IMR-90 (cell line): ENCODE measurements around the gene PAPLN. TPM values are rescaled to one million over a fixed set of nuclear protein-coding genes. Genes with fewer than 3 reads are reported as not detected.
A peak's percentile ranks its signal among the peaks of the same experiment; 100 is the strongest.

Source experiments
- ATAC-seq: fragments of 200-7000 bp; cut with Tn5 transposase; 2 replicates; pipeline ENCODE4 v1.9.1; 2020; ENCODE audit warnings: low read depth, mild to moderate bottlenecking, moderate library complexity
- BruUV-seq: library from RNA; stranded (reverse); fragments of 400-500 nt; replicated peaks from 2 replicates; lab custom pipeline; 2021; lab: Mats Ljungman, UMichigan
- CTCF ChIA-PET: fragments of 300-600 bp; formaldehyde crosslinking; extraction: SDS; loops from one replicate; lab custom pipeline; 2021; ENCODE audit warnings: antibody characterized with exemption; lab: Yijun Ruan, JAX
- POLR2A ChIA-PET: fragments of 300-600 bp; sonication (Branson Sonifier 250); formaldehyde crosslinking; loops from one replicate; lab custom pipeline; 2022; ENCODE audit warnings: antibody characterized with exemption; ENCODE audit not compliant: unreplicated experiment; lab: Charles Lee
- DNase-seq: peaks from one replicate; pipeline ENCODE4 v3.0.0; 2013
- H2AFZ ChIP-seq: replicated peaks from 2 replicates; pipeline ENCODE3; 2013; ENCODE audit warnings: low read length, mild to moderate bottlenecking; ENCODE audit not compliant: poor library complexity
- H2AK5ac ChIP-seq: 2 replicates; pipeline ENCODE4 v1.6.1; 2013; ENCODE audit warnings: low read depth, low read length, inconsistent platforms
- H2AK9ac ChIP-seq: replicated peaks from 2 replicates; pipeline ENCODE3; 2013; ENCODE audit warnings: mild to moderate bottlenecking, low read depth, low read length, moderate library complexity; ENCODE audit not compliant: poor library complexity
- H2BK120ac ChIP-seq: 2 replicates; pipeline ENCODE4 v1.6.1; 2013; ENCODE audit warnings: low read depth, low read length, inconsistent platforms
- H2BK15ac ChIP-seq: 3 replicates; pipeline ENCODE4 v1.6.1; 2013; ENCODE audit warnings: low read depth, low read length, inconsistent platforms
- H2BK20ac ChIP-seq: 2 replicates; pipeline ENCODE4 v1.6.1; 2013; ENCODE audit warnings: low read depth, mild to moderate bottlenecking, inconsistent platforms, low read length, moderate library complexity
- H2BK5ac ChIP-seq: 2 replicates; pipeline ENCODE4 v1.6.1; 2013; ENCODE audit warnings: mild to moderate bottlenecking, low read depth, low read length, inconsistent platforms; ENCODE audit not compliant: poor library complexity, severe bottlenecking
- H3K14ac ChIP-seq: replicated peaks from 2 replicates; pipeline ENCODE4 v1.6.1; 2013; ENCODE audit warnings: low read depth, low read length, inconsistent platforms
- H3K18ac ChIP-seq: 2 replicates; pipeline ENCODE4 v1.6.1; 2013; ENCODE audit warnings: low read depth, low read length, control low read depth
- H3K23ac ChIP-seq: 2 replicates; pipeline ENCODE4 v1.6.1; 2013; ENCODE audit warnings: low read depth, low read length, inconsistent platforms
- H3K27ac ChIP-seq: 2 replicates; pipeline ENCODE4 v1.5.1; 2013; ENCODE audit warnings: mild to moderate bottlenecking, control low read depth, low read length; ENCODE audit not compliant: insufficient read depth
- H3K27me3 ChIP-seq: 2 replicates; pipeline ENCODE4 v1.6.1; 2013; ENCODE audit warnings: low read length; ENCODE audit not compliant: control insufficient read depth, insufficient read depth
- H3K36me3 ChIP-seq: 2 replicates; pipeline ENCODE4 v1.6.1; 2013; ENCODE audit warnings: low read length, mixed read lengths; ENCODE audit not compliant: control insufficient read depth, insufficient read depth
- H3K4ac ChIP-seq: 2 replicates; pipeline ENCODE4 v1.6.1; 2013; ENCODE audit warnings: low read depth, low read length, inconsistent platforms
- H3K4me1 ChIP-seq: 2 replicates; pipeline ENCODE4 v1.6.1; 2013; ENCODE audit warnings: low read length, mixed read lengths; ENCODE audit not compliant: control insufficient read depth, insufficient read depth
- H3K4me2 ChIP-seq: 2 replicates; pipeline ENCODE4 v1.6.1; 2013; ENCODE audit warnings: low read depth, mild to moderate bottlenecking, control low read depth, low read length, moderate library complexity
- H3K4me3 ChIP-seq: 2 replicates; pipeline ENCODE4 v1.5.1; 2013; ENCODE audit warnings: low read depth, mild to moderate bottlenecking, control low read depth, low read length, moderate library complexity; ENCODE audit not compliant: insufficient read depth
- H3K56ac ChIP-seq: 2 replicates; pipeline ENCODE4 v1.6.1; 2013; ENCODE audit warnings: low read length, inconsistent platforms; ENCODE audit not compliant: insufficient read depth; ENCODE audit errors: extremely low read depth
- H3K79me1 ChIP-seq, 2 experiments: 2 replicates each; pipeline ENCODE4 v1.6.1; 2013; ENCODE audit warnings: low read length in 2 of 2, inconsistent platforms in 1 of 2, low read depth in 1 of 2
- H3K9ac ChIP-seq: 2 replicates; pipeline ENCODE4 v1.6.1; 2013; ENCODE audit warnings: low read depth, low read length, control low read depth
- H3K9me1 ChIP-seq: 2 replicates; pipeline ENCODE4 v1.6.1; 2013; ENCODE audit warnings: low read length, inconsistent platforms; ENCODE audit not compliant: insufficient read depth
- H3K9me3 ChIP-seq: 2 replicates; pipeline ENCODE4 v1.6.1; 2013; ENCODE audit warnings: low read length; ENCODE audit not compliant: control insufficient read depth, insufficient read depth
- H4K20me1 ChIP-seq: 2 replicates; pipeline ENCODE4 v1.6.1; 2013; ENCODE audit warnings: low read length, inconsistent platforms; ENCODE audit not compliant: insufficient read depth
- H4K5ac ChIP-seq: 2 replicates; pipeline ENCODE4 v1.6.1; 2013; ENCODE audit warnings: mild to moderate bottlenecking, low read depth, low read length, control low read depth
- H4K8ac ChIP-seq, 2 experiments: 2 replicates each; pipeline ENCODE4 v1.6.1; 2013; ENCODE audit warnings: low read depth in 2 of 2, low read length in 2 of 2, control low read depth in 1 of 2, inconsistent platforms in 1 of 2
- H4K91ac ChIP-seq: 2 replicates; pipeline ENCODE4 v1.6.1; 2013; ENCODE audit warnings: low read depth, low read length, inconsistent platforms; ENCODE audit not compliant: insufficient read depth
- CHD1 ChIP-seq: IDR thresholded peaks from 2 replicates; pipeline ENCODE4 v1.6.1; 2012; ENCODE audit warnings: low read depth, low read length, improper control_type of control experiment
- MAFK ChIP-seq: IDR thresholded peaks from 2 replicates; pipeline ENCODE4 v1.6.1; 2012; ENCODE audit warnings: low read depth, low read length, improper control_type of control experiment
- MAZ ChIP-seq: IDR thresholded peaks from 2 replicates; pipeline ENCODE4 v1.6.1; 2012; ENCODE audit warnings: low read depth, mild to moderate bottlenecking, low read length, improper control_type of control experiment, moderate library complexity, borderline replicate concordance
- NFE2L2 ChIP-seq: fragments of 150-350 bp; IDR thresholded peaks from 2 replicates; pipeline ENCODE4 v1.6.1; 2016; ENCODE audit warnings: low read depth, mild to moderate bottlenecking, low read length
- POLR2A ChIP-seq: IDR thresholded peaks from 2 replicates; pipeline ENCODE4 v1.6.1; 2012; ENCODE audit warnings: mild to moderate bottlenecking, low read depth, low read length
- RAD21 ChIP-seq: IDR thresholded peaks from 2 replicates; pipeline ENCODE4 v1.6.1; 2012; ENCODE audit warnings: low read length, improper control_type of control experiment
- RCOR1 ChIP-seq: IDR thresholded peaks from 2 replicates; pipeline ENCODE4 v1.6.1; 2012; ENCODE audit warnings: mild to moderate bottlenecking, low read length, improper control_type of control experiment; ENCODE audit not compliant: insufficient replicate concordance
- USF2 ChIP-seq: fragments of 150-350 bp; IDR thresholded peaks from 2 replicates; pipeline ENCODE4 v1.6.1; 2017; ENCODE audit warnings: mild to moderate bottlenecking, antibody characterized with exemption, low read length, low read depth
- WGBS, 2 experiments: methylation state at CpG; one replicate each; pipeline versions ENCODE4 v1.1.5 to v1.1.7; 2013; ENCODE audit warnings: missing lambda C conversion rate in 2 of 2; ENCODE audit not compliant: insufficient read length in 1 of 2; ENCODE audit errors: extremely low coverage in 2 of 2; 5-methylcytosine and 5-hydroxymethylcytosine counted together
- dilution Hi-C: fragments of 300-500 bp; cut with HindIII; formaldehyde crosslinking; loops from one replicate; pipeline ENCODE4 v1.14.3; 2018; ENCODE audit warnings: low sequenced_read_pairs; ENCODE audit not compliant: unreplicated experiment
- in situ Hi-C: fragments of 300-500 bp; cut with MboI; formaldehyde crosslinking; loops from 3 replicates; pipeline ENCODE4 v1.14.3; 2019; ENCODE audit warnings: low sequenced_read_pairs, inconsistent platforms, mixed read lengths
- intact Hi-C: fragments of 100-400 bp; cut with micrococcal nuclease; formaldehyde crosslinking; loops from 2 replicates; pipeline ENCODE4 v1.10.0; 2022
- polyA plus RNA-seq, 3 experiments: library from polyadenylated mRNA; depleted of rRNA; stranded (reverse); fragments of >200 nt; gene quantifications; 2 replicates each; pipeline ENCODE4 v1.2.3, GENCODE V29; 2012; ENCODE audit warnings: low replicate concordance in 1 of 3
- total RNA-seq: library from RNA; depleted of rRNA; stranded (reverse); fragments of >200 nt; gene quantifications from 2 replicates; pipeline ENCODE4 v1.2.3, GENCODE V29; 2012
- TF ChIP-seq, protein P1 (sequence below): fragments of 150-350 bp; IDR thresholded peaks from 2 replicates; pipeline ENCODE4 v1.6.1; 2016; ENCODE audit warnings: low read depth, mild to moderate bottlenecking, low read length, moderate library complexity, borderline replicate concordance

Gene PAPLN
- total and polyA plus RNA-seq, 2 of the 4 experiments (the other 2 are of a cell fraction) = 0.36 to 1.2 TPM

DNA sequence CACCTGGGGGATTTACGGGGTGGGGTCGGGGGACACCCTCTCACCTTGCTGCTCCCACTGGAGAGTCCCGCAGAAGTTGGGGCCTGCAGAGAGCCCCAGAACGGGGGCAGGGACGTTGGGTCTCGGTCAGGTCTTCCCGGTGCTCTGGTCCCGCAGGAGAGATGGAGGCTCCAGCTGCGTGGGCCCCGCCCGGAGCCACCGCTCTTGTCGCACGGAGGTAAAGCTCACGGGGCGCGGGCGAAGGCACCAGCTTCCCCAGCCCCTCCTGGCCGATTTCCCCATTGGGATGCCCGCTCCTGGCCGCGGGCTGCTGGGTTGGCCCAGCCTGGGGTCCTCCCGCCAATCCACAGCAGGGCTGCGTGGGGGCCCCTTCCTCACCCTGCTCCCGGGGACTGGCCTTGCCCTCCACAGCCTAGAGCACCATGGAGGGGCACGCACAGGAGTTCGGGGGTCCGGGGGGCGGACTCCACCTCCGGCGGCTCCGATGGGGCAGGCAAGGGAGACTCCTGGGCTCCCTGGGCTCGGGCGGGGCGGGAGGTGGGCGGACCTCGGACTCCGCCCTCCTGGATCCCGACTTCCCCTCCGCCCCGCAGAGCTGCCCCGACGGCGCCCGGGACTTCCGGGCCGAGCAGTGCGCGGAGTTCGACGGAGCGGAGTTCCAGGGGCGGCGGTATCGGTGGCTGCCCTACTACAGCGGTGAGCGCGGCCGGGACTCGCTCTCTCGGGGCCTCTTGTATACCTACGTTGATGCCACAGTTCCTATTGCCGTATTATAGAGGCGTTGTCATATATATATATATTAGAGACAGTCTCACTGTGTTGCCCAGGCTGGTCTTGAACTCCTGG is 8.4 kb downstream of the PAPLN start:
- Histone ChIP-seq H3K4me1 (peaks cover 2% of the 10 kb centered on the region; the same call in 1 of the 2 replicates), H3K9me1 (peaks cover 6% of the 10 kb centered on the region; the same call in 1 of the 2 replicates), H3K23ac (no peak overlapping the region), H4K5ac (peak overlapping the region; percentile 61; the same call in 1 of the 2 replicates), H3K4me2 (peak overlapping the region; percentile 70), H4K20me1 (no peaks in the 10 kb centered on the region; the same call in 1 of the 2 replicates), H3K9ac (peak overlapping the region; percentile 52; the same call in 1 of the 2 replicates), H2AFZ (peak overlapping the region; percentile 95), H3K14ac (peak overlapping the region; percentile 52), H2BK120ac (peak overlapping the region; percentile 23; the same call in 1 of the 2 replicates), H3K27me3 (peaks cover 8% of the 10 kb centered on the region), H3K18ac (peak overlapping the region; percentile 9; the same call in 1 of the 2 replicates), H3K36me3 (no peaks in the 10 kb centered on the region), H2AK9ac (peak overlapping the region; percentile 86), H2BK15ac (no peak overlapping the region; the same call in 2 of the 3 replicates), H3K4ac (peak overlapping the region; percentile 59), H3K79me1 (peaks cover 0 to 8% of the 10 kb centered on the region in 2 experiments; a peak in 2 of 4 replicates), H3K4me3 (peak overlapping the region; percentile 61), H4K91ac (peak overlapping the region; percentile 68; the same call in 1 of the 2 replicates), H2BK5ac (no peak overlapping the region), H3K27ac (no peak overlapping the region; the same call in 1 of the 2 replicates), H3K56ac (no peak overlapping the region), H4K8ac (peak overlapping the region; percentile 69 to 79; a peak in 2 of 4 replicates), H2BK20ac (no peak overlapping the region), H3K9me3 (peaks cover 2% of the 10 kb centered on the region), H2AK5ac (no peak overlapping the region)
- DNase-seq (no peak), ATAC-seq (peak; percentile 93)
- POLR2A ChIA-PET = no interaction called here
- in situ Hi-C loops (no loop called here), dilution Hi-C loops (no loop called here), intact Hi-C loops (no loop called here)
- 11% methylated on average over 17 of the region's 64 CpGs; no CpG with 5 or more reads in 1 of the 2 experiments for WGBS, 2 experiments
- TF ChIP-seq RCOR1 = no peak
- no peak for TF ChIP-seq MAFK
- TF ChIP-seq, protein P1, sequence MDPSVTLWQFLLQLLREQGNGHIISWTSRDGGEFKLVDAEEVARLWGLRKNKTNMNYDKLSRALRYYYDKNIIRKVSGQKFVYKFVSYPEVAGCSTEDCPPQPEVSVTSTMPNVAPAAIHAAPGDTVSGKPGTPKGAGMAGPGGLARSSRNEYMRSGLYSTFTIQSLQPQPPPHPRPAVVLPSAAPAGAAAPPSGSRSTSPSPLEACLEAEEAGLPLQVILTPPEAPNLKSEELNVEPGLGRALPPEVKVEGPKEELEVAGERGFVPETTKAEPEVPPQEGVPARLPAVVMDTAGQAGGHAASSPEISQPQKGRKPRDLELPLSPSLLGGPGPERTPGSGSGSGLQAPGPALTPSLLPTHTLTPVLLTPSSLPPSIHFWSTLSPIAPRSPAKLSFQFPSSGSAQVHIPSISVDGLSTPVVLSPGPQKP = no peak
- no peak for TF ChIP-seq POLR2A
- TF ChIP-seq USF2 = no peak
- TF ChIP-seq CHD1 = no peak
- no peak for TF ChIP-seq RAD21
- no peak for TF ChIP-seq NFE2L2
- TF ChIP-seq MAZ = no peak
- BruUV-seq = no TSS peak
- CTCF ChIA-PET = no interaction called here
